CD4-positive, alpha-beta T cell treated with Interleukin-15 for 4 hours (primary cell): ENCODE data around the gene SUGCT.
"Not testable (repeated sequence)": the region's sequence is repeated elsewhere in the genome, so short reads cannot be mapped to it uniquely, and the experiment has no call there.

Experiments
- DNase-seq: peaks from one replicate; pipeline ENCODE4 v3.0.0-alpha.2; 2020; ENCODE audit warnings: low spot score

Gene SUGCT

DNA sequence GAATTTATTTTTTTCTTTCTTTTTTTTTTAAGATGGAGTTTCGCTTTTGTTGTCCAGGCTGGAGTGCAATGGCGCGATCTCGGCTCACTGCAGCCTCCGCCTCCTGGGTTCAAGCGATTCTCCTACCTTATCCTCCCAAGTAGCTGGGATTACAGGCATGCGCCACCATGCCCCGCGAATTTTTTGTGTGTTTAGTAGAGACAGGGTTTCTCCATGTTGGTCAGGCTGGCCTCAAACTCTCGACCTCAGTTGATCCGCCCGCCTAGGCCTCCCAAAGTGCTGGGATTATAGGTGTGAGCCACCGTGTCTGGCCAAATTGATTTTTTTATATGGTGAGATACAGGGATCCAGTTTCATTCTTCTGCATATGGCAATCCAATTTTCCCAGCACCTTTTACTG, 5.1 kb downstream of the SUGCT start:
- DNase-seq: not testable (repeated sequence)

DNA sequence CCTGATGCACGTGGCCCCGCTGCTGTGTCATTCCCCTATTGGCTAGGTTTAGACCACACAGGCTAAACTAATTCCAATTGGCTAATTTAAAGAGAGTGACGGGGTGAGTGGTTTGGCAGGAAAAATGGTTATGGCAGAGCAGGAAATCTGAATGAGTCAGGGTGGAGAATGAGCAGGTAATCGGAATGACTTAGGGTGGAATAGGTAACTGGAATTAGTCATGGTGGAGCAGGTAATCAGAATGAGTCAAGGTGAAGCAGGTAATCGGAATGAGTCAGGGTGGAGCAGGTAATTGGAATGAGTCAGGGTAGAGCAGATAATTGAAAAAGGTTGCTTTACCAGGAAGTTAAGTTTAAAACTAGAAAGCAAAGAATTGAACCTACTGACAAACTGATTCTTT, 7.1 kb downstream of the SUGCT start:
- DNase-seq: not testable (repeated sequence)

- DNase-seq: not testable (repeated sequence)
These were observed 10.9 kb downstream of the SUGCT start for GRCh38 chr7:40145596-40146130.

DNA sequence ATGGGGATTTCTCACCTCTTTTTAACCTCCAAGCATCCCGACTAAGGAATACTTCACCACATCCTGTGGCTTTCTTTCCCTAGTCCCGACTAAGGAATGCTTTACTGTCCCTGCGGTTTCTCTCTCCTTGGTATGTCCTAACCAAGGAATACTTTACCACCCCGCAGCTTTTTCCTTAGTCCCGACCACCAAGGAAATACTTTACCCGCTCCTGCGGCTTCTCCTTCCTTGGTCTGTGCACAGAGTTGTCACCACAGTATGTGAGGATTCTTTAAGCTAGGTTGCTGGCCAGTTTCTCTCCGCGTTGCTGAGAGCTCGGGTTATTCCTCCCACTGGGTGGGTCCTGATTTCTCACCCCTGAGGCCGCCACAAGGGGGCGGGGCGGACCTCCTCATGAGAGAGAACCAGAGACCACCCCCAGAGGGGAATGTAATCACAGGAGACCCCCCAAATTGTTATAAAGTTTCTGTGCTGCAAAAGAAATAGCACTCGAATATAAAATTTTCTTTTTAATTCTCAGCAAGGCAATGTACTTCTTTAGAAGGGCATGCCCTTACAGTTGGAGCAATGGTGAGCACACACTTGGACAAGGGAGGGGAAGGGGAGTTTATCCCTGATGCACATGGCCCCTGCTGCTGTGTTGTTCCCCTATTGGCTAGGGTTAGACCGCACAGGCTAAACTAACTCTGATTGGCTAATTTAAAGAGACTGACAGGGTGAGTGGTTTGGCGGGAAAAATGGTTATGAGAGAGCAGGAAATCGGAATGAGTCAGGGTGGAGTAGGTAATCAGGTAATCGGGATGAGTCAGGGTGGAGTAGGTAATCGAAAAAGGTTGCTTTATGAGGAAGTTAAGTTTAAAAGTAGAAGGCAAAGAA, 12.8 kb downstream of the SUGCT start:
- DNase-seq: no peak

GRCh38 chr7:40148247-40148580, 13.4 kb downstream of the SUGCT start:
- DNase-seq: not testable (repeated sequence)

- DNase-seq: no peak
These were observed 13.9 kb downstream of the SUGCT start for GRCh38 chr7:40148671-40149070.

- no peak for DNase-seq
These were observed 16.7 kb downstream of the SUGCT start for GRCh38 chr7:40151504-40151903.

- DNase-seq: no peak
These were observed 22.2 kb downstream of the SUGCT start for GRCh38 chr7:40156988-40157387.

- no peak for DNase-seq
These were observed 27.7 kb downstream of the SUGCT start for GRCh38 chr7:40162516-40162915.

DNA sequence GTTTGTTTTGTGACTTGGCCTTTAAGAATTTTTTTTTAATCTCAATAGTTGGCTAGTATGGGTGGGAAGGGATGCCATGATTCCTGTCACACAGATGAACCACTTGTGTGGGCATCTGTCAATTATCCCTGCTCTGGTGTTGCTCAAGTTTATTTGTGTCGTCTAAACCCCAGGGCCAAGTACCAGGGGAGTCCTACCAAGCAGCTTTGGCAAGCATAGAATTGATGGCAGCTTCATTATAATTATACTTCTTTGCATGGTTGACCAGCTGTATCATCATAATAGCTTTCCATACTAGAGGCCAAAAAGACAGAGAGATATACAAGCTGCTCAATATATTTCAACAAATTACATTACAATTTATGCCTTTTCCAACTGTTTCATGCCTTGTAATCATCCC, 30.4 kb downstream of the SUGCT start:
- DNase-seq: no peak

GRCh38 chr7:40167291-40167690, 32.5 kb downstream of the SUGCT start:
- DNase-seq: no peak

DNA sequence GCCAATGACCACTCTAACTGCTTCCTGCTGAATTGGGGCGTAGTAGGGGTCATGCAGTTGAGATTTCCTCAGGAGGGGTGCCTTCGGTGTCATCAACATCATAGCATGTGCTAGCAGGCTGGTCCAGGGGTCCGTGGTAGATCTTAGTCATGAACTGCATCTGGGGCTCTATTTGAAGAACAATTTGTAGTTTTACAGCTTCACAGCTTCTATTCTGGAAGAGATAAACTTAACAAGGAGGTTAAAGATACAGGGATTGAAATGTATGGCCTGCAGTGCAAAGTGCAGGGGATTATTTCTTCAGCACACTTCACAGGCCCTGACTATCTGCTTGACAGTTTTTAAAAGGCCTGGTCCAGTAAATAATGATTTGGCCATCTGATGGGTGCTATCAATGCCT, 33.5 kb downstream of the SUGCT start:
- not testable (repeated sequence) for DNase-seq

GRCh38 chr7:40173121-40173520, 38.3 kb downstream of the SUGCT start:
- DNase-seq: not testable (repeated sequence)

DNA sequence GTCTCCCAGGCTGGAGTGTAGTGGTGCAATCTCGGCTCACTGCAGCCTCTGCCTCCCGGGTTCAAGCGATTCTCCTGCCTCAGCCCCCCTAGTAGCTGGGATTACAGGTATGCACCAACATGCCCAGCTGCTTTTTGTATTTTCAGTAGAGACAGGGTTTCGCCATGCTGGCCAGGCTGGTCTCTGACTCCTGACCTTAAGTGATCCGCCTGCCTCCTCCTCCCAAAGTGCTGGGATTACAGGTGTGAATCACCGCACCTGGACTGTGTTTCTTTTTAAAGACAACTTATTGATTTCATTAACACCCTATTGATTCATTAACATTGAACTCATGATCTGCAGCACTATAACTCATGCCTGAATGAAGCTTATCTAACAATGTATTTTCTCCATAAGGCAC, 40.5 kb downstream of the SUGCT start:
- not testable (repeated sequence) for DNase-seq

- no peak for DNase-seq
These were observed 41.1 kb downstream of the SUGCT start for GRCh38 chr7:40175725-40176510.

DNA sequence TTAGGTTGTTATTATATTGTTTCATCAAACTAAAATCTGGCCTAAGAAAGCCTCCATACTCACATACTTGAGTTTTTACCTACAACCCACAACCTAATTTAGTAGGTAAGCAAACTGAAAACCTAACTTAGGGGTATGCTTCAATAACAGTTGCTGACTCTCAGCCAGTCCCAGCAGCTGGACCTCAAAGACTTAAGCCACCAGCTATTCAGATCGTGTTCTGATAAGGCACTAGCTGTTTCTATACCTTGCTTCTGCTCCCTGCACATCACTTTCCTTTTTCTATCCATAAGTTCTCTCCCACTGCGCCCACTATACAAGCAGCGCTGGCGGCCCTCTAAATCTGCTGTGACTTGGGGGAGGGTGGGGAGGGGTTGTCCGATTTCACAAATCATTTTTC, 42.3 kb downstream of the SUGCT start:
- DNase-seq: no peak

DNA sequence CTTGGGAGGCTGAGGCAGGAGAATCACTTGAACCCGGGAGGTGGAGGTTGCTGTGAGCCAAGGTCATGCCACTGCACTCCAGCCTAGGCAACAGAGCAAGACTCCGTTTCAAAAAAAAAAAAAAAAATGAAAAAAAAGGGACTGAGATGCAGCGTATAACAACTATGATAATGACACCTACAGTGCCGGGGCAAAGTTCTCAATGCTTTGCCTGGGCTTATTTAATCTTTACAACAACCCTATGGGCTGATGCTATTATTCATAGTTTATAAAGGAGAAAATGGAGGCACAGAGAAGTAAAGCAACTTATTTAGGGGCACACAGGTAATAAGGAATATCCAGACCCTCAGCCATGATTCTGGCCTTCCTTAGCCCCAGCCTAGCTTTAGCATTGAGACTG, 47.6 kb downstream of the SUGCT start:
- no peak for DNase-seq

DNA sequence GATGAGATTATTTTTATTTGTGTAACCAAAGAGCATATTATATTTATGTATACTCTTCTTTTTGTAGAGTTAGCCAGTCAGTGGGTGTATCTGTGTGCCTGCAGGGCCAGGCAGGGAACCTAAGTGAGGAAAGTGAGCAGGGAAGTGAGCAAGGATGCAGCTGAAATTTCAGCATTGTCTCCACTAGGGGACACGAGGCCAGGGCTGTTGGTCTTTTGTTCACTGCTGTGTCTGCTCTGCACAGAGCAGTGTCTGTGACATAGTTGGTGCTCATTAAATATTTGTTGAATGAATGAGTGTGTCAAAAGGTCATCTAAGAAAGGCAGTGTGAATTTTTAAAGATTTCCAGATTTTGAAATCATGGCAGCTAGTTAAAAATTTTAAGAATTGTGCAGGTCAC, 51.8 kb downstream of the SUGCT start:
- no peak for DNase-seq

DNA sequence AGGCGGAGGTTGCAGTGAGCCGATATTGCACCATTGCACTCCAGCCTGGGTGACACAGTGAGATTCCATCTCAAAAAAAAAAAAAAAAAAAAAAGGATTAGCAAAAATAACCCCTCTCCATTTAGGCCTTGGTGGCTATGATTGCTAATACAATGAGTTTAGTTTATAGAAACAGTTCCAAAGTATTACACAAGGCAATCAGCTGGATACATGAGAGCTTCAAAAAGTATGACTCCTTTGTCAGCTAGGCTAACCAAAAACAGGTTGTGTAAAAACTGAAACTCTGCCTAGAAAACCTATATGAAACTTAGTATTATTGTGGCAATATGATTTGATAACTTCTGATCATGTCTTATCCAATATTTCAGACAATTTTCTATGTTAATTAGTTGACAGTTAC, 57.2 kb downstream of the SUGCT start:
- no peak for DNase-seq

DNA sequence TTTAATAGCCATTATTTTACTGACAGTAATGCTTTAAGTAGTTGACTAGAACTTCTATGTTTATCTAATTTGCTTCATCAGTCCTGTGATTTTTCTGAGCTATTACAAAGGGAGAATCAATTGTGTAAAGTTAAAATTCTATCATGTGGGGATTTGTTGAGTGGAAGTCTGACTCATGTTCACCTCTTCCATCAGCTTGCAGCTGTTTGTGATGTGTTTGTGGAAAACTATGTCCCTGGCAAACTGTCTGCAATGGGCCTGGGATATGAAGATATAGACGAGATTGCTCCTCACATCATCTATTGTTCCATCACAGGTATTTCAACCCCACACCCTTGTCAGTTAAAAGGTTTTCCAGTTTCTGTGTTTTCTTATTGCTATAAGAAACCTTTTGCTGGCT, 59.9 kb downstream of the SUGCT start:
- no peak for DNase-seq

- DNase-seq: no peak
These were observed 62.7 kb downstream of the SUGCT start for GRCh38 chr7:40197527-40197926.

DNA sequence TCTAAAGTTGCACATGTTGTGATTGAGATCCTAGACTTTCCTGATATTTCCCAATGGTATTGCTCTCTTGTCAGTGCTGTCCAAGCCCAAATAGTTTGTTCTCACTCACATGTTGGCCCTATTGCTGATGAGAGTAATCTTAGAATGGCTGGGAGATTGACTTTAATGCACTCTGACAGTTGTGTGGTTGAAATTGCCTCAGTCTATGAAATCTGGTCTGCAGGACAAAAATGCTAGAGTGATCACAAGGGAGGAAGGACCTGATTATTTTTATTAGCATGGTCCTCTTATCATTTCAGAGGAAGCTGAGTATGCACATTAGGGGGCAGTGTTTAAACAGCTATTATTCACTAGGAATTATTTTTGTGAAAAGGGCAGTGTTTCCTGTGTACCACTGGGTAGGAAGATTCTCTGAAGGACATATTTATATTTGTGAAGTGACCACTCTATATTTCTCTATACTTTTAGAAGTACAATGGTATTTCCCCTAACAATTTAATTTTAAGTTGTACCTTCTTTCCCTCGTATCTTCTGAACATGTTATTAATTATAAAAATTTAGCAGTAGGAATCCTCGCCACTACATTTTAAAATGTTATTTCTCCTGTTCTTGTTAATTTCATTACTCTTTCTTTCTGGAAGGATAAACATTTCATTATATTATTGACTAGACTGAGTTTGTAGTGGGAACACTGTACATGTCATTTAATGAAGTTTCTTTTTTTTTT, 64.4 kb downstream of the SUGCT start:
- DNase-seq: no peak
